ENCODE measurements around the gene ERVW-1. TPM values are rescaled to one million over a fixed set of nuclear protein-coding genes. Genes with fewer than 3 reads are reported as not detected.
A peak's percentile ranks its signal among the peaks of the same experiment; 100 is the strongest.

Gene ERVW-1
- total RNA-seq, 1 experiment from 2014 or later = not detected

DNA sequence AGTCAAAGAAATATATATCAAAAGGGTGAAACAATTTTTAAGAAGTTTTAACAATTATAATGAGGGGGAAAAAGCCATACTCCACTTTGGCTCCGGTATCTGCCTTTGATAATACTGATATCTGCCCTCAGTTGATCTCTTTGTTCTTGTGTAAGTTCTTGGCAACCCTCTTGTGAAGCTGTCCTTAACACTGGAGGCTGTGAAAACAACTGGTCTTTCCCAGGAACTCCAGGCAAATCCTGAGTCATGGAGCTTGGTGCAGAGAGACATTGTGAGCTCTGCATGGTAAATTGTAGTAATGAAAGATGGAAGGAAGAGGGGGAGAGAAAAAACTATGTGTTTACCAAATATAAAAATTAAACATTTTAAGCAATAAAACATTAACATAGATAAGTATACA lies 11.9 kb upstream of the ERVW-1 start:
- intact Hi-C loops (cut with micrococcal nuclease) = no loop called here
- no peaks in the 10 kb centered on the region for H3K9me3 ChIP-seq (ENCODE audit: low read length)
- BruUV-seq (replicated peaks) = no TSS peak
- POLR2A ChIA-PET (ENCODE audit: unreplicated experiment) = no interaction called here
- H3K79me2 ChIP-seq (ENCODE audit: low read length) = no peaks in the 10 kb centered on the region
- no peak overlapping the region for H3K27ac ChIP-seq (ENCODE audit: low read length)
- CTCF ChIA-PET = no interaction called here
- H4K20me1 ChIP-seq (ENCODE audit: low read length) = no peaks in the 10 kb centered on the region
- no peak overlapping the region for H3K4me3 ChIP-seq (ENCODE audit: low read length)
- no peaks in the 10 kb centered on the region for H3K9me2 ChIP-seq (replicated peaks; ENCODE audit: low read length)
- TF ChIP-seq EZH2 (IDR thresholded peaks at IDR 0.05; ENCODE audit: low read length, unreplicated experiment) = no peak
- TF ChIP-seq, protein P1, sequence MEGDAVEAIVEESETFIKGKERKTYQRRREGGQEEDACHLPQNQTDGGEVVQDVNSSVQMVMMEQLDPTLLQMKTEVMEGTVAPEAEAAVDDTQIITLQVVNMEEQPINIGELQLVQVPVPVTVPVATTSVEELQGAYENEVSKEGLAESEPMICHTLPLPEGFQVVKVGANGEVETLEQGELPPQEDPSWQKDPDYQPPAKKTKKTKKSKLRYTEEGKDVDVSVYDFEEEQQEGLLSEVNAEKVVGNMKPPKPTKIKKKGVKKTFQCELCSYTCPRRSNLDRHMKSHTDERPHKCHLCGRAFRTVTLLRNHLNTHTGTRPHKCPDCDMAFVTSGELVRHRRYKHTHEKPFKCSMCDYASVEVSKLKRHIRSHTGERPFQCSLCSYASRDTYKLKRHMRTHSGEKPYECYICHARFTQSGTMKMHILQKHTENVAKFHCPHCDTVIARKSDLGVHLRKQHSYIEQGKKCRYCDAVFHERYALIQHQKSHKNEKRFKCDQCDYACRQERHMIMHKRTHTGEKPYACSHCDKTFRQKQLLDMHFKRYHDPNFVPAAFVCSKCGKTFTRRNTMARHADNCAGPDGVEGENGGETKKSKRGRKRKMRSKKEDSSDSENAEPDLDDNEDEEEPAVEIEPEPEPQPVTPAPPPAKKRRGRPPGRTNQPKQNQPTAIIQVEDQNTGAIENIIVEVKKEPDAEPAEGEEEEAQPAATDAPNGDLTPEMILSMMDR (conservative IDR thresholded peaks at IDR 0.05; ENCODE audit: low read depth, low read length) = no peak
- no peak for TF ChIP-seq EZH2phosphoT487 (IDR thresholded peaks at IDR 0.05; ENCODE audit: borderline replicate concordance, low read length)
- DNase-seq (no peak), ATAC-seq (no peak)
- H3K9ac ChIP-seq (ENCODE audit: low read length) = no peak overlapping the region
- no peak overlapping the region for H3K4me2 ChIP-seq (ENCODE audit: low read length)
- no peaks in the 10 kb centered on the region for H3F3A ChIP-seq (ENCODE audit: low read length, unreplicated experiment)
- H3K27me3 ChIP-seq (ENCODE audit: low read length) = no peaks in the 10 kb centered on the region
- H3K36me3 ChIP-seq (ENCODE audit: low read depth, low read length) = peaks cover 21% of the 10 kb centered on the region; the same call in 1 of the 2 replicates
- no peak overlapping the region for H2AFZ ChIP-seq (ENCODE audit: low read length)
- peaks cover 5% of the 10 kb centered on the region for H3K4me1 ChIP-seq (ENCODE audit: insufficient read depth, low read length)

DNA sequence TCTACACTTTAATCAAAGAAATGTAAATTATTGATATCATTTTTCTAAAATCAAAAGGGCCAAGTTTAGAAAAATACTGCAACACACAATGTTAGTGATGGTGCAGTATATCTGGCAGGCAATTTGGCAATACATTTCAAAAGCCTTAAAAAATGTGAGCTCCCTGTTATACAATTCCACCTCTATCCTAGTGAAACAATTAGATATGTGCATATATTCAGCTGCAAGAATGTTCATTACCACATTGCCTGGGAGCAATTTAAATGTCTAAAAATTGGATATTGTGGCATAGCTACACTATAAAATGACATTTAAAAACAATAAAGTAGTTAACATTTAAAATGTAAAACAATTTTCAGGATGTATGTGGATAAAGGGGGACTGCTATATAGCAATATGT lies 10.1 kb upstream of the ERVW-1 start:
- Histone ChIP-seq H2AFZ (ENCODE audit: low read length) (no peak overlapping the region), H3K4me3 (ENCODE audit: low read length) (no peak overlapping the region), H3K4me1 (ENCODE audit: insufficient read depth, low read length) (peaks cover 5% of the 10 kb centered on the region), H3K9me2 (replicated peaks; ENCODE audit: low read length) (no peaks in the 10 kb centered on the region), H3F3A (ENCODE audit: low read length, unreplicated experiment) (no peaks in the 10 kb centered on the region), H3K9me3 (ENCODE audit: low read length) (no peaks in the 10 kb centered on the region), H3K36me3 (ENCODE audit: low read depth, low read length) (peaks cover 15% of the 10 kb centered on the region; the same call in 1 of the 2 replicates), H3K4me2 (ENCODE audit: low read length) (no peak overlapping the region), H4K20me1 (ENCODE audit: low read length) (no peaks in the 10 kb centered on the region), H3K27ac (ENCODE audit: low read length) (no peak overlapping the region), H3K27me3 (ENCODE audit: low read length) (no peaks in the 10 kb centered on the region), H3K79me2 (ENCODE audit: low read length) (no peaks in the 10 kb centered on the region), H3K9ac (ENCODE audit: low read length) (no peak overlapping the region)
- TF ChIP-seq, protein P1 (conservative IDR thresholded peaks at IDR 0.05; ENCODE audit: low read depth, low read length) = no peak
- TF ChIP-seq EZH2phosphoT487 (IDR thresholded peaks at IDR 0.05; ENCODE audit: borderline replicate concordance, low read length) (no peak), EZH2 (IDR thresholded peaks at IDR 0.05; ENCODE audit: low read length, unreplicated experiment) (no peak)
- ChIA-PET POLR2A (ENCODE audit: unreplicated experiment) (no interaction called here), CTCF (no interaction called here)
- no peak for ATAC-seq
- intact Hi-C loops (cut with micrococcal nuclease) = no loop called here
- BruUV-seq (replicated peaks) = no TSS peak
- DNase-seq = no peak

DNA sequence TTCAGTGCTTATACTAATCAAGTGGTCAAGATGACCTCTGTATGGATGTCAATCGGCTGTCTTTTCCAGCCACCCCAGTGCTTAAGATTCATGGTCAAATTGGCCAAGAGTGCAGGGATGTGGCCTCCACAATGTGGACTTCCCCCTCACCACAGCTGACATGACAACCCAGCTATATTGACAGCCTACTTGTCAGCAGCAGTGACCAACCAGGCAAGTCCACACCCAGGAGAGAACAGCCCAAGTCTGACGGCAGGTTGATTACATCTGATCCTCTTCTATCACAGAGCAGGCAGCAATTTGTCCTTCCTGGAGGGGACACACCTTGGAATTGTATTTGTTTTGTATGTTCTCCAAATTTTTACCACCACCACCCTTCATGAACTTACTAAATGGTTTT lies 8.2 kb upstream of the ERVW-1 start:
- TSS peak; percentile 22 for BruUV-seq (replicated peaks)

More for the DNA sequence above, 8.2 kb upstream of the ERVW-1 start:
- TF ChIP-seq EZH2phosphoT487 (IDR thresholded peaks at IDR 0.05; ENCODE audit: borderline replicate concordance, low read length) (no peak), EZH2 (IDR thresholded peaks at IDR 0.05; ENCODE audit: low read length, unreplicated experiment) (no peak)
- TF ChIP-seq, protein P1 (conservative IDR thresholded peaks at IDR 0.05; ENCODE audit: low read depth, low read length) = no peak
- Histone ChIP-seq H3K27ac (ENCODE audit: low read length) (no peak overlapping the region), H3K4me3 (ENCODE audit: low read length) (no peak overlapping the region), H2AFZ (ENCODE audit: low read length) (no peak overlapping the region), H3K4me2 (ENCODE audit: low read length) (no peak overlapping the region), H3K9ac (ENCODE audit: low read length) (no peak overlapping the region), H4K20me1 (ENCODE audit: low read length) (no peaks in the 10 kb centered on the region), H3K9me2 (replicated peaks; ENCODE audit: low read length) (no peaks in the 10 kb centered on the region), H3K36me3 (ENCODE audit: low read depth, low read length) (peaks cover 11% of the 10 kb centered on the region; the same call in 1 of the 2 replicates), H3K4me1 (ENCODE audit: insufficient read depth, low read length) (peaks cover 5% of the 10 kb centered on the region), H3F3A (ENCODE audit: low read length, unreplicated experiment) (no peaks in the 10 kb centered on the region), H3K9me3 (ENCODE audit: low read length) (no peaks in the 10 kb centered on the region), H3K79me2 (ENCODE audit: low read length) (no peaks in the 10 kb centered on the region), H3K27me3 (ENCODE audit: low read length) (no peaks in the 10 kb centered on the region)
- intact Hi-C loops (cut with micrococcal nuclease) = no loop called here
- ChIA-PET POLR2A (ENCODE audit: unreplicated experiment) (no interaction called here), CTCF (no interaction called here)
- no peak for DNase-seq
- peak; percentile 13; the same call in 1 of the 2 replicates for ATAC-seq
